B cell (primary cell): Measurements from ENCODE around the gene UQCR11.

Experiments used
- EZH2 ChIP-seq: IDR thresholded peaks from 2 replicates; pipeline ENCODE4 v1.6.1; 2012; ENCODE audit warnings: borderline replicate concordance, low read depth, mild to moderate bottlenecking, moderate library complexity, low read length; ENCODE audit not compliant: insufficient read depth, poor library complexity, severe bottlenecking
- TF ChIP-seq, protein P1 (sequence below): fragments of 200-600 bp; IDR thresholded peaks from one replicate; pipeline ENCODE4 v1.8.0; 2022; ENCODE audit warnings: antibody characterized with exemption, mild to moderate bottlenecking

- TF ChIP-seq, protein P1, sequence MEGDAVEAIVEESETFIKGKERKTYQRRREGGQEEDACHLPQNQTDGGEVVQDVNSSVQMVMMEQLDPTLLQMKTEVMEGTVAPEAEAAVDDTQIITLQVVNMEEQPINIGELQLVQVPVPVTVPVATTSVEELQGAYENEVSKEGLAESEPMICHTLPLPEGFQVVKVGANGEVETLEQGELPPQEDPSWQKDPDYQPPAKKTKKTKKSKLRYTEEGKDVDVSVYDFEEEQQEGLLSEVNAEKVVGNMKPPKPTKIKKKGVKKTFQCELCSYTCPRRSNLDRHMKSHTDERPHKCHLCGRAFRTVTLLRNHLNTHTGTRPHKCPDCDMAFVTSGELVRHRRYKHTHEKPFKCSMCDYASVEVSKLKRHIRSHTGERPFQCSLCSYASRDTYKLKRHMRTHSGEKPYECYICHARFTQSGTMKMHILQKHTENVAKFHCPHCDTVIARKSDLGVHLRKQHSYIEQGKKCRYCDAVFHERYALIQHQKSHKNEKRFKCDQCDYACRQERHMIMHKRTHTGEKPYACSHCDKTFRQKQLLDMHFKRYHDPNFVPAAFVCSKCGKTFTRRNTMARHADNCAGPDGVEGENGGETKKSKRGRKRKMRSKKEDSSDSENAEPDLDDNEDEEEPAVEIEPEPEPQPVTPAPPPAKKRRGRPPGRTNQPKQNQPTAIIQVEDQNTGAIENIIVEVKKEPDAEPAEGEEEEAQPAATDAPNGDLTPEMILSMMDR: no peak
- TF ChIP-seq EZH2: no peak
Measured at GRCh38 chr19:1644070-1644469, 38.8 kb upstream of the UQCR11 start.
